Neural cell (in vitro differentiated cells): ENCODE results near the gene ASB4.

Experiments used
- CTCF ChIP-seq: fragments of 450-650 bp; IDR thresholded peaks from 2 replicates; pipeline ENCODE4 v1.5.1; 2014; ENCODE audit warnings: antibody characterized with exemption, mild to moderate bottlenecking, moderate library complexity; ENCODE audit not compliant: poor library complexity, severe bottlenecking
- EZH2 ChIP-seq: fragments of 200-600, 300-800 bp; shearing (Covaris generic), sonication (generic); IDR thresholded peaks from 2 replicates; pipeline ENCODE4 v1.6.1; 2014; ENCODE audit warnings: antibody characterized with exemption, low read length, borderline replicate concordance, mild to moderate bottlenecking; ENCODE audit not compliant: insufficient read depth, poor library complexity, severe bottlenecking
- MXI1 ChIP-seq: fragments of 450-650 bp; conservative IDR thresholded peaks from 2 replicates; pipeline ENCODE4 v1.6.1; 2014; ENCODE audit warnings: antibody characterized with exemption, mild to moderate bottlenecking; ENCODE audit not compliant: poor library complexity, severe bottlenecking
- POLR2AphosphoS5 ChIP-seq: IDR thresholded peaks from 2 replicates; pipeline ENCODE4 v1.6.1; 2012
- REST ChIP-seq: IDR thresholded peaks from 2 replicates; pipeline ENCODE4 v1.6.1; 2012; ENCODE audit warnings: borderline replicate concordance

- TF ChIP-seq EZH2: no peak
- TF ChIP-seq CTCF: no peak
- TF ChIP-seq MXI1: no peak
- no peak for TF ChIP-seq POLR2AphosphoS5
- TF ChIP-seq REST: no peak
Measured at GRCh38 chr7:95482424-95482823, 3.3 kb upstream of the ASB4 start.
